TTC549 (cell line): ENCODE results near the gene C1QTNF7.

Experiments used
- FAIRE-seq: peaks from 2 replicates; lab custom pipeline; 2012; peaks lifted over from hg19 to GRCh38; lab: Jason Lieb, UNC

Gene C1QTNF7

GRCh38 chr4:15427701-15428100 lies at the start of gene C1QTNF7:
Gene C1QTNF7, plus strand, starts transcription at chr4:15428033. Its CDS starts 7,711 bp downstream, at chr4:15435744.
- FAIRE-seq, result no peak

GRCh38 chr4:15378062-15378461 lies 49.8 kb upstream of the C1QTNF7 start:
- FAIRE-seq, result no peak

DNA sequence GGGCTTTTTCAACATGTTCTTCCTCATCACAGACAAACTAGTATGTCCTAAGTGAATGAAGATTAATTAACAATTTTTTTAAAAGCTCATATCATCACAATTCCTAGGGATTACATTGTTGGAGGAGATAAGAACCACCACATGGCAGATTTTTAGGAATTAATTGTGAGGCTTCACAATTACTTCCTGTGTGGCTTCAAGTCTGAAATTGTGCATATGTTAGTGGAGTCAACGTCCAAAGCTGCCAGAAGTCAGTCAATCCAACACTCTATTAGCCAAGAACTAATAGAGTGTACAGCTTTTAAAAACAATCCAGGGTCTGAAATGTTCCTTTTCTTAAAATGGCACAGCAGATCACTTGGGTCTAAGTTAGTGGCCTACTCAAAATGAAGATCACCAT lies 49.3 kb upstream of the C1QTNF7 start:
- no peak for FAIRE-seq

GRCh38 chr4:15381806-15382338 lies 46.0 kb upstream of the C1QTNF7 start:
- FAIRE-seq, result no peak

- no peak for FAIRE-seq
Measured at GRCh38 chr4:15382669-15383273, 45.1 kb upstream of the C1QTNF7 start.

GRCh38 chr4:15385515-15385914 lies 42.3 kb upstream of the C1QTNF7 start:
- no peak for FAIRE-seq

- no peak for FAIRE-seq
Measured at GRCh38 chr4:15385928-15386327, 41.9 kb upstream of the C1QTNF7 start.

DNA sequence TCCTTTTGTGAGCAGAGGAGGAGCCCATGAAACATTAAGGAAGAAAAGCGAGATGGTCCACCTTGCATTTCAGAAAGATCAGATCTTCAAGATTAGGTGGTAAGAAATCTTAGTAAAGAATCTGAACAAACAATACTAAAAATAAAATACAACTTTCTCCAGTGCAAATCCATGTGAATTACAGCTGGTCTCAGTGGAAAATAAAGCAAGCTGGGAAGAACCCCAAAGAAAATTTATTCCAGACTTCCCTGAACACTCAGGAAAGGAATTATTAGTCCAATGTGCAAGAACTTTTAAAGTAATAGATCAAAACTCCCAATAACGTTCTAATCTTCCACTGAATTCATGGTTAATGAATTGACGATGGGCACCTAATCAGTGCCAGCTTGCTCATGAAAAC lies 37.3 kb upstream of the C1QTNF7 start:
- FAIRE-seq, result no peak

GRCh38 chr4:15392053-15392805 lies 35.6 kb upstream of the C1QTNF7 start:
- FAIRE-seq, result no peak

DNA sequence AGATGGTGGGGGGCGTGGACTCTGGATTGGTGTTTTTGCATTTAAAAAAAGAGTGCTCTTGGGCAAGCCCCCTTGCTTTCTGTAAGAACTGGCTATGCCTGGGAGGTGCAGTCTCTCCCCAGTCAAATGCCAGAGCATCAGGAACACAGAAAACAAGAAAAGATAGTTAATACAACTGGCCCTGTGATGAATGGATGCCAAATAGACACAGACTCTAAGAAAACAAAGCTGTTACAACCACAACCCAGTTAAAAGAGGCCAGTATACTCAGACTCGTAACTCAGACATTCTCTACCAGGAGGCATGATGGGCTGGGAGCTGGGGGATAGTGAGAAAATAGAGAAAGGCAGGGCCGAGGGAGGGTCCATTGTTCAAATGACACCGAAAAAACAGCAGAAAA lies 32.5 kb upstream of the C1QTNF7 start:
- no peak for FAIRE-seq

DNA sequence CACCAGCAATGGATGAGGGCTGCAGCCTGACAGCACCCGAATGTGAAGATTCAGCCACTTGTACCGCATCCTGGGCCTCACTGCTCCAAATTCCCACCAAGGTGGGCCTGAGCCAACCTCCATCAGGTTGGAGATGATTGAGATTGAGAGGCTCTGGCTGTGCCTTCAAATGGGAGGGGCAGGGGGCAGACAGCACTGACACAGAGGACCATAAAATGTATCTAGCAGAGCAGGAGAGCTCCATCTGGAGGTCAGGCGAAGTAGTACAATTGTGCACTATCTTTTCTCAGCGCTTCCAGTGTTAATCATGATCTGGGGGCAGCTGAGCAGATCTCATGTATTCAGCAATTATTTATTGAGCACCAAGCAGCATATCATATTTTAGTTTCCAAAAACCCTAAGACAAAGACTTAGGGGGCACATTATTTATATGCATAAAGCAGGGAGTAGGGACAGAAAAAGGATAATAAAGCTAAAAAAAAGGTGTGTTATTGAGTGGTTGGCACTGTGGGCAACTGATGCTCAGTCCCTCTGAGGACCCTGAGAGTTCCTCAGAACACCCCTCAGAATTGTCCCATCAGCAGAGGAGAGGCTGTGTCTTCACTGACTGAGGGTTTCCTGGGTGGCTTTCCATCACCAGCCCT lies 31.6 kb upstream of the C1QTNF7 start:
- FAIRE-seq, result no peak

GRCh38 chr4:15398001-15398400 lies 29.8 kb upstream of the C1QTNF7 start:
- FAIRE-seq, result no peak

GRCh38 chr4:15398732-15399131 lies 29.1 kb upstream of the C1QTNF7 start:
- FAIRE-seq, result no peak

- FAIRE-seq, result no peak
Measured at GRCh38 chr4:15400226-15400625, 27.6 kb upstream of the C1QTNF7 start.

DNA sequence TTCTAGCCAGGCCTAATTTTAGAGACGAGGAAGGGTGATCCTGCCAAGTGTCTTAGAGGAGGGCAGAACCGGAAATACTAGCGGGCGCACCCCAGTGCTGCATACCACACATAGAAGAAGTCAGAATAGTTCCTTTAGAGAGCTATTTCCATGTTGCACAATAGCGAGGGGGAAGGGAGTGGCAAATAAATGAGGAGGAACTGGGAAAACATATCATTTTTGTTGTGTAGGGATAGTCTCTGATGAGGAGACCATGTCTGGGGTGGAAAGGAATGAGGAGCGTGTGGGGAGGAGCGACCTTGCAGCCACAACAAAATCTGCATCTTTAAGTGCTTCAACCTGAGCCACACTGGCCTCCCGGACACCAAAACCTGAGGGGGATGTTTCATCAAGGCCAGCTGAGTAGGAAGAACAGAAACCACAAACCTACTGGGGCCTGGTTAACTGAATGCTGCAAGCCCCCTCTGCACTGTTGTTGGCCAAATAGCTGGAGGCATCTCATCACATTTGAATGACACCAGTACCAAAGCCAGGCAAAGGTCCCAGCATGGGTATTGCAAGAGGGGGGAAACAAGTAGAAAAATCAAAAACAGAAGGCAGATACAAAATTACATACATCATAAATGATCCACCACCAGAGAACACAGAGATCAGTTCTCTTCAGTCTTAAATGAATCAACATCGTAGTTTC lies 26.7 kb upstream of the C1QTNF7 start:
- FAIRE-seq, result no peak

GRCh38 chr4:15402146-15402545 lies 25.7 kb upstream of the C1QTNF7 start:
- FAIRE-seq, result no peak

GRCh38 chr4:15402974-15403373 lies 24.9 kb upstream of the C1QTNF7 start:
- no peak for FAIRE-seq

DNA sequence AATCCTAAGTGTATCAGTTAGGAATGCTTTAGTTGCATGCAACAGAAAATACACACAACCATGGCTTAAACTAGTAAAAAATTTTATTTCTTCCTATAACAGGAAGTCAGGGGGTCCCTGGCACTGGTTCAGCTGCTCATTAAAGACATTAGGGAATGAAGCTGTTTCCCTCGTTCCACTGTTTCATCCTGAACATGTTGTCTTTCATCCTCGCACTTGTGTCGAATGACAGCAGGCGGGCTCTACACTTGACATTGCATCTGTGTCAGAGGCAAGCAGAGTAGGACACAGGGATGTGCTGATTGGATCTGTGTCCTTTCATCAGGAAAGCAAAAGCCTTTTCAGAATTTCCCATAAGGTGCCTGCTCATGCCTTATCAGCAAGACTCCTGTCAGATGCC lies 22.8 kb upstream of the C1QTNF7 start:
- no peak for FAIRE-seq

GRCh38 chr4:15410750-15411149 lies 17.1 kb upstream of the C1QTNF7 start:
- no peak for FAIRE-seq

DNA sequence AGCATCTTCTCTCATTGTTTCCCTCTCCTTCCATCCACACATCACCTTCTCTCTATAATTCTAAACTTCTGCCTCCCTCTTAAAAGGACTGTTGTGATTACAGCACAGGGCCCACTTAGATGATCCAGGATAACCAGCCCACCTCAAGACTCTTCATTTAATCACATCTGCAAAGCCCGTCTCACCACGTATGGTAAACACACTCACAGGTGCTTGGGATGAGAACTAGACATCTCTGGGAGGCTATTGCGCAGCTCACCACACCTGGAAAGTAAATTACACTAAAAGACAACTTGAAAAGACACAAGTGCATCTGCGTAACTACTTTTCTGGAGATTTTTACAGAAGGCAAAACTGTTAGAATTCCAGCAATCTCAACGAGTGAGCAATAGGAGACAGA lies 15.4 kb upstream of the C1QTNF7 start:
- no peak for FAIRE-seq

- FAIRE-seq, result no peak
Measured at GRCh38 chr4:15413010-15413622, 14.7 kb upstream of the C1QTNF7 start.

DNA sequence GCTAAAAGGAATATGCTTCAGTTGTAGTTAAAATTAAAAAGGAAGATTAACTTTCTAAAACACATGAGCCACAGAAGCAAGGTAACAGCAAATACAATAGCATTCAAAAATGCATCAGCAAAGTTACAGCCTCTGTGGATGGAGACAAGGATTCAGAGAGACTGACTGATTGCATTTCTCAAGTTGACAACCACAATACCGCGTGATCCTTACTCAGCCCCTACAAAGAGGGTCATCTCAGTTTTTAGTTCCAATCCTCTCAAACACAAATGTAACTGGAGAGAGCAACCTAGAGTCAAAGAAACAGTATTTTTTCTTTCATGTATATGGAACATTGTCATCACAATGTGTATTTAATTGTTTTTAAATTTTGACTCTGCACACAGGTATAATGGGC lies 14.2 kb upstream of the C1QTNF7 start:
- FAIRE-seq, result no peak
